Mammary epithelial cell (primary cell): ENCODE measurements around the gene CAMTA1.

ENCODE experiments used
- EZH2 ChIP-seq: IDR thresholded peaks from 2 replicates; pipeline ENCODE4 v1.6.1; 2012; ENCODE audit warnings: low read length, inconsistent platforms, borderline replicate concordance
- TF ChIP-seq, protein P1 (sequence below), 2 donors: IDR thresholded peaks in 1 of 2; conservative IDR thresholded peaks in 1 of 2; 2 replicates each; pipeline ENCODE4 v1.5.1; 2011 to 2012; ENCODE audit warnings: inconsistent platforms in 2 of 2, low read length in 2 of 2, mild to moderate bottlenecking in 2 of 2, control low read depth in 1 of 2, low read depth in 1 of 2; ENCODE audit not compliant: insufficient read depth in 1 of 2; ENCODE audit errors: extremely low read depth in 1 of 2

DNA sequence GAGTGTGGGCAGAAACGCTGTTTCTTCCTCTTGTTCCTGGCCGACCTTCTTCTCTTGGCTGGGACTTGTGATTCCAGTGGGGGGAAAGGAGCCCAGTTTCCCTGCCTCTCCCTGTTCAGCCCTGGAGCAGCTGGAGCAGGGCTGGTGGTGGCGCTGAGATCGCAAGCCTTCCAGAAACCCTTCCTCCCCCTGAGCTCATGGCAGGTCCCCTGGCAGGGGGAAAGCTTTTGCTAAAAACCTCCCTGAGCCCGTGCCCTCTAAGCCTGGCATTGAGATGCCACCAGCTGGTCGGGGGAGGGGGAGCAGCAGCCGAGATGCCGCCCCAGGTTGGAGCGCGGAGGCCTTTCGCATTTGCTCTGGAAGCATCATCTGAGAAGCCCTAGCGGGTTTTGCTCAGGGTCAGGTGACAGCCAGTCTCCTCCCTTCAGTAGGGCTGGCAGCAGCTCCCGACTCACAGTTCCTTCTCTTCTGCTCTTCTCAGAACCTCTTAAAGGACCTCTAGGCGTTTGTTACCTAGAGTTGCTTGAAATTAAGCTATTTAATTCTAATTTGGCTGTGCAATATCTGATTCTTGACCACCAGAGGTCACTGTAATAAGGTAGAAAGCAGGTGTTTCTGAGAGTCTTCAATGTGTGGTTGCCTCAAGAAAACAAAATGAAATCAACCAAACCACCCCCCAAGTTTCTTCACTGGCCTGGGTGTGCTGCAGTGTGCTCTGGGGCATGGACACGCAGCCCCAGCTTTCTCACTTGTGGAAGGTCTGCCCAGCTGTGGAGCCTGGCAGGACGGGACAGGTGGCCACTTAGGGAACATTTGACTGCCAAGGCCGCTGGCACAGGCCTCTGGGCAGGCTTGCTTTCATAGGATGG, 257.3 kb downstream of the CAMTA1 start:
- no peak for TF ChIP-seq EZH2
- TF ChIP-seq, protein P1, sequence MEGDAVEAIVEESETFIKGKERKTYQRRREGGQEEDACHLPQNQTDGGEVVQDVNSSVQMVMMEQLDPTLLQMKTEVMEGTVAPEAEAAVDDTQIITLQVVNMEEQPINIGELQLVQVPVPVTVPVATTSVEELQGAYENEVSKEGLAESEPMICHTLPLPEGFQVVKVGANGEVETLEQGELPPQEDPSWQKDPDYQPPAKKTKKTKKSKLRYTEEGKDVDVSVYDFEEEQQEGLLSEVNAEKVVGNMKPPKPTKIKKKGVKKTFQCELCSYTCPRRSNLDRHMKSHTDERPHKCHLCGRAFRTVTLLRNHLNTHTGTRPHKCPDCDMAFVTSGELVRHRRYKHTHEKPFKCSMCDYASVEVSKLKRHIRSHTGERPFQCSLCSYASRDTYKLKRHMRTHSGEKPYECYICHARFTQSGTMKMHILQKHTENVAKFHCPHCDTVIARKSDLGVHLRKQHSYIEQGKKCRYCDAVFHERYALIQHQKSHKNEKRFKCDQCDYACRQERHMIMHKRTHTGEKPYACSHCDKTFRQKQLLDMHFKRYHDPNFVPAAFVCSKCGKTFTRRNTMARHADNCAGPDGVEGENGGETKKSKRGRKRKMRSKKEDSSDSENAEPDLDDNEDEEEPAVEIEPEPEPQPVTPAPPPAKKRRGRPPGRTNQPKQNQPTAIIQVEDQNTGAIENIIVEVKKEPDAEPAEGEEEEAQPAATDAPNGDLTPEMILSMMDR (conservative IDR thresholded peaks at IDR 0.05 in 1 of 2, IDR thresholded peaks at IDR 0.05 in 1 of 2; ENCODE audit: extremely low read depth in 1 of 2, insufficient read depth in 1 of 2, low read depth in 1 of 2, low read length in 2 of 2): peak; percentile 57 to 59
